Upper lobe of left lung (tissue), 4 donors: ENCODE data around the gene CAMP.

Experiments
- EP300 ChIP-seq, 4 donors: sonication (generic); formaldehyde crosslinking; IDR thresholded peaks; one replicate each; pipeline ENCODE4 v1.5.1; 2017; ENCODE audit warnings: antibody characterized with exemption in 4 of 4, control low read depth in 2 of 4
- POLR2A ChIP-seq, 4 donors: fragments of 450-650 bp; IDR thresholded peaks; one replicate each; pipeline ENCODE4 v1.5.1; 2016 to 2017; ENCODE audit warnings: antibody characterized with exemption in 4 of 4, mild to moderate bottlenecking in 2 of 4

DNA sequence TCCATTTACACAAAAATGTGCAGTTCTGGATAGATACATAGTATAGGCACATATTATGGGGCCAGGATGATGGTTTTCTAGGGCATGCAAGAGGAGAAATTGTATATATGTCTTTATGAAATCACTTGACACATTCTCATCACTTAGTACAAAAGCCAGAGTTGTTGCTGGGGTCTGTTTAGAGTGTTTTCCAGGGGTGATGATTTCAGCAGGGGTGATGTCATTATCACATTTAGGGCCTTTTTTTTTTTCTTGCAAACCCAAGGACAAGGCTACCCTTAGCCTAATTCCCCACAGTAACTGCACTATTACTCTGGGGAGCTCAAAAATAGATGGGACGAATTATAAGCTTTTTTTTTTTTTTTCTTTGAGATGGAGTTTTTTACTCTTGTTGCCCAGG, 21.2 kb downstream of the CAMP start:
- TF ChIP-seq EP300 (IDR thresholded peaks at IDR 0.05) (no peak), POLR2A (IDR thresholded peaks at IDR 0.05) (no peak)
